ENCODE measurements around the gene P2RX1.

DNA sequence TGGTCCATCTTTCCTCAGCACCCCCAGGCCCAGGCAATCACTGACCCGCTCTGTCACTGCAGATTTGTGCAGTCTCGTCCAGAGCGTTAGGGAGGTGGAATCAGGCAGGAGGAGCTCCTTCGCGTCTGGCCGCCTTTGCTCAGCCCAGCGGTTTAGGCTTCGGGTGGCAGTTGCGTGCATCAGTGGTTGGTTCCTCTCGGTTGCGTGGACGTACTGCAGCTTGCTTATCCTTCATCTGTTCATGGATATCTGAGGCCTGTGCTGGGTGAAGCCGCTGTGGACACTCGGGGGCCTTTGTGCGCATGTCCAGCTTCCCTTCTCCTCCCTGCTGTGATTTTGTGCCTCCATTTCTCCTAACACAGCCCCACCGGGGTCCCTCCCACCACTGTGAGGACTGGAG is 4.7 kb upstream of the P2RX1 start:
- TF ChIP-seq, protein P1, sequence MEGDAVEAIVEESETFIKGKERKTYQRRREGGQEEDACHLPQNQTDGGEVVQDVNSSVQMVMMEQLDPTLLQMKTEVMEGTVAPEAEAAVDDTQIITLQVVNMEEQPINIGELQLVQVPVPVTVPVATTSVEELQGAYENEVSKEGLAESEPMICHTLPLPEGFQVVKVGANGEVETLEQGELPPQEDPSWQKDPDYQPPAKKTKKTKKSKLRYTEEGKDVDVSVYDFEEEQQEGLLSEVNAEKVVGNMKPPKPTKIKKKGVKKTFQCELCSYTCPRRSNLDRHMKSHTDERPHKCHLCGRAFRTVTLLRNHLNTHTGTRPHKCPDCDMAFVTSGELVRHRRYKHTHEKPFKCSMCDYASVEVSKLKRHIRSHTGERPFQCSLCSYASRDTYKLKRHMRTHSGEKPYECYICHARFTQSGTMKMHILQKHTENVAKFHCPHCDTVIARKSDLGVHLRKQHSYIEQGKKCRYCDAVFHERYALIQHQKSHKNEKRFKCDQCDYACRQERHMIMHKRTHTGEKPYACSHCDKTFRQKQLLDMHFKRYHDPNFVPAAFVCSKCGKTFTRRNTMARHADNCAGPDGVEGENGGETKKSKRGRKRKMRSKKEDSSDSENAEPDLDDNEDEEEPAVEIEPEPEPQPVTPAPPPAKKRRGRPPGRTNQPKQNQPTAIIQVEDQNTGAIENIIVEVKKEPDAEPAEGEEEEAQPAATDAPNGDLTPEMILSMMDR (IDR thresholded peaks at IDR 0.05) = no peak
- no peak for TF ChIP-seq POLR2A (IDR thresholded peaks at IDR 0.05)

All from body of pancreas (tissue), 4 donors.